Amygdala (tissue), 56 donors: ENCODE measurements around the gene DLGAP4.

Source experiments
- DNase-seq, 56 donors: peaks; one replicate each; lab custom pipeline; 2025; lab: John Stamatoyannopoulos, UW

The DLGAP4 gene

DNA sequence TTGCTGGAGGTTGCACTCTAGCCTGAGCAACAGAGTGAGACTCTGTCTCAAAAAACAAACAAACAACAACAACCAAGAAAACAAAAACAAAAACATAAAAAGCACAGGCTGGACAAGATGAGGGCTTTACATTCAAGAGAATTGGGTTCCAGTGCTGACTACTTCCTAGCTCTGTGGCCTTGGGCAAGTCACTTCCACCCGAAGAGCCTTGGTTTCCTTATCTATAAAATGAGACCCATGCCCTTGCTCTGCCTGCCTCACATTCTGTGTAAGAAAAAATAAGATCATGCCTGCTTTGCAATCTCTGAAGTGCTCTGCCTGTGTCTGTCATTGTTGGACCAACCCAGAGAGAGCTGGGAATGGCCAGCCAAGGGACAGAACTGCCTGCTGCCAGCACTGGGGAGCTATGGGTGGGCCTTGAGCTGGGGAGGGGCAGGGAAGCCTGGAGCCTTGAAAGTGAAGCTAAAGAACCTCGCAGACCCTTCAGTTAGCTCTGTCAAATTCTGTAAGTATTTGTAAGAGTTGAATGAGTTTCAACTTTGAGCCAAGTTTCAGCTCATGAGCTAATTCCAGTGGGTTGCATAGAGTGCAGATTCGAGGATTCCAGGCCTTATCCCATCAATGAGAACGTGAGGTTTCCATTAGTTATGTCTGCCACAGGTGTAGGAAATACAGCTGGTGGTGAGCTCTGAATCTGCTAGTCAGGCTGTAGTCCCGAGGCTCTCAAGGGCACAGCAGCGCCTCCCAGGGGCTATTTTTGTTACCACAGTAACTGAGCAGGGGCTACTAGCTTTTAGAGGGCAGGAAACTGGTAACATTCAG lies 93.2 kb downstream of the DLGAP4 start:
- peak in 22 of 56 donors; percentile 5 to 64 (median 26) for DNase-seq

- peak in 1 of 56 donors; percentile 8 for DNase-seq
Measured at GRCh38 chr20:36399969-36400545, 93.9 kb downstream of the DLGAP4 start.

GRCh38 chr20:36400909-36401735 lies 95.0 kb downstream of the DLGAP4 start:
- peak in 3 of 56 donors; percentile 3 to 26 (median 12) for DNase-seq

DNA sequence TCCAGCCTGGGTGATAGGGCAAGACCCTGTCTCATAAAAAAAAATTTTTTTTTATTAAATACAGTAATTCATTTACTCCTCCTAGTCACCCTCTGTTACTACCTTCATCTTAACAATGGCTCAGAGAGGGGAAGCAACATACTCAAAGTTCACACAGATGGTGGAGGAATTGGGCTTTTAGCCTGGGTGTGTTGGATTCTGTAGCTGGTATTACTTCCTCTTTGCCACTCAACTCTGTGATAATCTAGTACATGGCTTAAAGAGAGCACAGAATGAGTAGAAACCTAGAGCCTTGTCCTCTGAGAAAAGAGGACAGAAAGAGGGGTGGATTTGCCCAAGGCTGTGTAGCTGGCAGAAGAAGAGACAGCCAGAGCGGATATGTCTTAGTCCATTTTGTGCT lies 96.6 kb downstream of the DLGAP4 start:
- no peak for DNase-seq

- DNase-seq, result peak in 1 of 56 donors; percentile 7
Measured at GRCh38 chr20:36404435-36404978, 98.4 kb downstream of the DLGAP4 start.

DNA sequence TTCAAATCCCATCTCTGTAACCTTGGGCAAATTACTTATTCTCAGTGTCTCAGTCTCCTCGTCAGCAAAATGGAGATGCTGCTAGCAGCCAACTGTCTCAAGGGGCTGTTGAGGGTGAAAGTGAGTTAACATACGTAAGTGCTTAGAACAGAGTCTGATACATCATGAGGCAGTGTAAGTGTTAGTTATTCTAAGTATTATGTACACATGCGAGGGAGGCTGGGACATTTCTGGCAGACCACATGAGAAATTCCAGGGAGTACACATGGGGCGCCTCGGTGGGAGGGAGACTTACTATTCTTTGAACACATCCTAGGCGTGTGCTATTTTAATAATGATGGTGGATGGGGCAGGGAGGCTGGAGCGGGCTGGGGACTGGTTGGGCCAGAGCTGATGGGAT lies 99.1 kb downstream of the DLGAP4 start:
- peak in 12 of 56 donors; percentile 1 to 30 (median 9) for DNase-seq

GRCh38 chr20:36407199-36407733 lies 101.1 kb downstream of the DLGAP4 start:
- no peak for DNase-seq

- peak in 17 of 56 donors; percentile 5 to 56 (median 16) for DNase-seq
Measured at GRCh38 chr20:36408219-36408618, 102.1 kb downstream of the DLGAP4 start.

DNA sequence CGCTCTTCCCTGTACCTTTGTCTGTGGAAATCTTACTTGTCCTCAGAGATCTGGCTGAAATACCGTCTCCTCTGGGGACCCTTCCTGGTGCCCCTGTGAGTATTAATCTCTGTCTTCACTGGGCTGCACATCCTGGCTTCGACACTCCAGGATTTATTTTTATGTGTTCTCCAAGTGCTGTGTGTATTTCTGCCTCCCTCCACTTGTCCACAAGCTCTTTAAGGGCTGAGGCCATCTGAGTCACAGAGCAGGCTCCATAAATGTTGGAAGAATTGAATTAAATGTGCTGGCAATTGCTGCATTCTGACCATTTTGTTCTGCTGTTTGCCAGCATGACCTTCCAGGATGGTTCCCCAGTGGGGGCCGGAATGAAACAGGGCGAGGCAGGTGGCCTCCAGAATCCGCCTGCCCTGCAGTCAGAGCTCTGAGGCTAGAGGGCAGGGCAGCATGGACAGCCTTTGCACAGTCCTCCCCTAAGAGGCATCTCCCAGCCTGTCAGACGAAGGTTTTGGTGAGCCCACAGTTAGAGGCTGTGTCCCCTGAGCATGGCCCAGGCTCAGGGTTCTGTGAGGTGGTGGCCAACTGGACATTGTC lies 105.8 kb downstream of the DLGAP4 start:
- DNase-seq, result no peak

GRCh38 chr20:36415475-36416002 lies 109.4 kb downstream of the DLGAP4 start:
- no peak for DNase-seq

DNA sequence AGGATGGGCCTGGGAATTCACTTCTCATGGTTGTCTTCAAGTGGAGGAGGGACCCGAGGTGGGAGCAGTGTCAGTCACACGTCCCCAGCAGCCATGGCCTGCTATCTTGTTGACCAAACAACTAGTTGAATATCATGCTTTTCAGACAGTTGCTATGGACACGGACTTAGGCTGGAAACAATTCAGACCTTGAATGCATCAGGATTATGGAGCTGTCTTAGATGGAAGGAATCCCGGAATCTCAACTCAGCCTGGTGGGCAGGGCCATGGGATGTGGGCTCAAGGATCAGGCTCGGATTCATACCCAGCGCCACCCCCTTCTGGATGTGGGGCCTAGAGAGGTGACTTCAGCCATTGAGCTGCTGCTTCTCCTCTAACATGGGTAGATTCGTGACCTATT lies 112.6 kb downstream of the DLGAP4 start:
- DNase-seq, result no peak

- DNase-seq, result no peak
Measured at GRCh38 chr20:36421641-36422040, 115.5 kb downstream of the DLGAP4 start.

- DNase-seq, result no peak
Measured at GRCh38 chr20:36424314-36424713, 118.2 kb downstream of the DLGAP4 start.

- no peak for DNase-seq
Measured at GRCh38 chr20:36425166-36425565, 119.0 kb downstream of the DLGAP4 start.

DNA sequence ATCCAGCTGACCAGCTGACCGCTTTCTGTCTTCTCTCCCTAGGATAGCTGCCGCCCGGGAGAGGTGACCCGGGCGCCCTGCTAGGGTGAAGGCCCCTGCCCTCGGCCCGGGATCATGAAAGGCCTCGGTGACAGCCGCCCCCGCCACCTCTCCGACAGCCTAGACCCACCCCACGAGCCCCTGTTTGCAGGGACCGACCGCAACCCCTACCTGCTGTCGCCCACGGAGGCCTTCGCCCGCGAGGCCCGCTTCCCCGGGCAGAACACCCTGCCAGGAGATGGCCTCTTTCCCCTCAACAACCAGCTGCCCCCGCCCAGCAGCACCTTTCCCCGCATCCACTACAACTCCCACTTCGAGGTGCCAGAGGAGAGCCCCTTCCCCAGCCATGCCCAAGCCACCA lies 125.5 kb downstream of the DLGAP4 start:
- no peak for DNase-seq

DNA sequence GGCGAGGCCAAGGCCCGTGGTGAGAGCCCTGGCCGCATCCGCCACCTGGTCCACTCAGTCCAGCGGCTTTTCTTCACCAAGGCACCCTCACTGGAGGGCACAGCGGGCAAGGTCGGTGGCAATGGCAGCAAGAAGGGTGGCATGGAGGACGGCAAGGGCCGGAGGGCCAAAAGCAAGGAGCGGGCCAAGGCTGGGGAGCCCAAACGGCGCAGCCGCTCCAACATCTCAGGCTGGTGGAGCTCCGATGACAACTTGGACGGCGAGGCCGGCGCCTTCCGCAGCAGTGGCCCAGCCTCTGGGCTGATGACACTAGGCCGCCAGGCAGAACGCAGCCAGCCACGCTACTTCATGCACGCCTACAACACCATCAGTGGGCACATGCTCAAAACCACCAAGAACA lies 126.0 kb downstream of the DLGAP4 start:
- DNase-seq, result no peak

DNA sequence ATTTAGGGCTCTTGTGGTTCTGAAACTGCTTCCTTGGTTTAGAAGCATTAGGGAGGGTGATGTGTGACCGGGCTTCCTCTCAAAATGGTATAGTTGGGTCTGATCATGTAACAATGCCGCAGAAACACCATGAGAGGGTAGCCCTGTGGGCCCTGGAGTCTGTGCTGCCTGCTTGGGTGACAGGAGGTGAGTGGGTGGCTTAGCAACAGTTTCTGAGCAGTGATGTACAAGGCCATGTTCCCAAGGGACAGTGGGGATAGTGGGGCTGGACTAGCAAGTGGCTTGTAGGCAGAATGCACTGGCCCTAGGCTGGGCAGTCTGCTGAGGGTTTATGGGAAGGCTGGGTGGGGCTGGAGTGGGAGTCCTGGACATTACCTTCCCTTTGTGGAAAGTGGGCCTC lies 128.2 kb downstream of the DLGAP4 start:
- peak in 1 of 56 donors; percentile 15 for DNase-seq

- no peak for DNase-seq
Measured at GRCh38 chr20:36435124-36435523, 129.0 kb downstream of the DLGAP4 start.

DNA sequence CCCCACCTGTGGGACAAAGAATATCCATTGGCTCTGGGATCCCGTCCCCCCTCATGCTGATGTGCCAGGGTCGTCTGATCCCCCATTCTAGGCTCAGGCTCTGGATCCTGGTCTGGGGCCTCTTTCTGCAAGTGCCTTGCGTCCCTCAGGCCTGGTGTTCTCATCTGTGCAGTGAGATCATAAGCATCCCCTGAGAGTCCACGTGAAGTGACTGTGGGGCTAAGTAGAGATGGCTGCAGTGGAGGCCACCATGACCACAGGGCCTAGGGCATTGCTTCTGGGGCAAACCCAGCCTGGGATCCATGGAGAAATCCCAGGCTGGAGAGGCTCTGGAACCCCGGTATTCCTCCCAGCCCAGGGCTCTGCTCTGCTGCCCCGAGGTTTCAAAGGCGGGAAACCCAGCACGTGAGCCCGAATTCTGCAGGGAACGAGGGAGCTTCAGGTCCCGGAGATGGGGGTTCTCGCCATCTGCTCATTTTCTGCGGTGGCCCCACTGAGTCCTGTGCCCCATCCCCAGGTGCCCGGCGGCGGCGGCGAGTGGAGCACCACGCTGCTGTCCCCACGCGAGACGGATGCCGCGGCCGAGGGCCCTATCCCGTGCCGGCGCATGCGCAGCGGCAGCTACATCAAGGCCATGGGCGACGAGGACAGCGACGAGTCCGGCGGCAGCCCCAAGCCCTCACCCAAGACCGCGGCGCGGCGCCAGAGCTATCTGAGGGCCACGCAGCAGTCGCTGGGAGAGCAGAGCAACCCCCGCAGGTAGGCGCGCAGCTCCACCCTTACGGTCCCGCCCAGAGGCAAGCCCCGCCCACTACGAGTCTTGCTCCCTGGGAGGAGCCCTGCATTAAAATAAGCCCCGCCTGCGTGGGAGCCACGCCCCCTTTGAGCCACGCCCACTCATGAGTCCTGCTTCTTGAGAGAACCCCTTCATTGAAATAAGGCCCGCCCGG lies 129.7 kb downstream of the DLGAP4 start:
- peak in 19 of 56 donors; percentile 3 to 59 (median 22) for DNase-seq
